Astrocyte (in vitro differentiated cells and primary cell): ENCODE measurements around the gene LILRB2.

Source experiments
- EZH2 ChIP-seq: IDR thresholded peaks from 2 replicates; pipeline ENCODE4 v1.6.1; 2012; ENCODE audit warnings: mild to moderate bottlenecking, low read length, inconsistent platforms; ENCODE audit not compliant: insufficient read depth
- TF ChIP-seq, protein P1 (sequence below): IDR thresholded peaks from 2 replicates; pipeline ENCODE4 v1.5.1; 2011; ENCODE audit warnings: low read depth, mild to moderate bottlenecking, inconsistent platforms, low read length, moderate library complexity; ENCODE audit not compliant: insufficient read depth

GRCh38 chr19:54319892-54320670 lies 39.2 kb upstream of the LILRB2 start:
- TF ChIP-seq, protein P1, sequence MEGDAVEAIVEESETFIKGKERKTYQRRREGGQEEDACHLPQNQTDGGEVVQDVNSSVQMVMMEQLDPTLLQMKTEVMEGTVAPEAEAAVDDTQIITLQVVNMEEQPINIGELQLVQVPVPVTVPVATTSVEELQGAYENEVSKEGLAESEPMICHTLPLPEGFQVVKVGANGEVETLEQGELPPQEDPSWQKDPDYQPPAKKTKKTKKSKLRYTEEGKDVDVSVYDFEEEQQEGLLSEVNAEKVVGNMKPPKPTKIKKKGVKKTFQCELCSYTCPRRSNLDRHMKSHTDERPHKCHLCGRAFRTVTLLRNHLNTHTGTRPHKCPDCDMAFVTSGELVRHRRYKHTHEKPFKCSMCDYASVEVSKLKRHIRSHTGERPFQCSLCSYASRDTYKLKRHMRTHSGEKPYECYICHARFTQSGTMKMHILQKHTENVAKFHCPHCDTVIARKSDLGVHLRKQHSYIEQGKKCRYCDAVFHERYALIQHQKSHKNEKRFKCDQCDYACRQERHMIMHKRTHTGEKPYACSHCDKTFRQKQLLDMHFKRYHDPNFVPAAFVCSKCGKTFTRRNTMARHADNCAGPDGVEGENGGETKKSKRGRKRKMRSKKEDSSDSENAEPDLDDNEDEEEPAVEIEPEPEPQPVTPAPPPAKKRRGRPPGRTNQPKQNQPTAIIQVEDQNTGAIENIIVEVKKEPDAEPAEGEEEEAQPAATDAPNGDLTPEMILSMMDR: no peak
- TF ChIP-seq EZH2: no peak
